Upper lobe of left lung (tissue), 6 donors: Measurements from ENCODE around the gene PCBP3. TPM values are rescaled to one million over a fixed set of nuclear protein-coding genes. Genes with fewer than 3 reads are reported as not detected.

ENCODE experiments used
- ATAC-seq, 2 donors: fragments of 200-7000 bp; cut with Tn5 transposase; one replicate each; pipeline ENCODE4 v1.9.1; 2022; ENCODE audit warnings: mild to moderate bottlenecking in 2 of 2, moderate library complexity in 2 of 2; ENCODE audit not compliant: low FRiP score in 2 of 2
- DNase-seq, 2 donors: peaks; one replicate each; pipeline ENCODE4 v3.0.0-alpha.2; 2019 to 2020
- H3K27ac ChIP-seq, 4 donors: fragments of 200-600 bp; sonication (generic); one replicate each; pipeline ENCODE4 v1.5.1; 2016 to 2019
- H3K27me3 ChIP-seq, 4 donors: fragments of 200-600 bp; sonication (generic); one replicate each; pipeline ENCODE4 v1.5.1; 2017 to 2019
- H3K36me3 ChIP-seq, 4 donors: fragments of 200-600 bp; sonication (generic); one replicate each; pipeline ENCODE4 v1.5.1; 2016 to 2019
- H3K4me1 ChIP-seq, 4 donors: fragments of 200-600 bp; sonication (generic); one replicate each; pipeline ENCODE4 v1.5.1; 2018 to 2019
- H3K4me3 ChIP-seq, 4 donors: fragments of 200-600 bp; sonication (generic); one replicate each; pipeline ENCODE4 v1.5.1; 2017 to 2019; ENCODE audit warnings: mild to moderate bottlenecking in 2 of 4, moderate library complexity in 1 of 4
- H3K9me3 ChIP-seq, 4 donors: fragments of 200-600 bp; sonication (generic); one replicate each; pipeline ENCODE4 v1.5.1; 2018 to 2019
- CTCF ChIP-seq, 6 experiments: fragments of 450-650 bp in 4 of 6; fragments of 200-600 bp in 2 of 6; sonication (generic) in 2 of 6; IDR thresholded peaks; one replicate each; pipeline ENCODE4 v1.5.1; 2016 to 2019; ENCODE audit warnings: antibody characterized with exemption in 6 of 6
- EP300 ChIP-seq, 4 donors: sonication (generic); formaldehyde crosslinking; IDR thresholded peaks; one replicate each; pipeline ENCODE4 v1.5.1; 2017; ENCODE audit warnings: antibody characterized with exemption in 4 of 4, control low read depth in 2 of 4
- POLR2A ChIP-seq, 4 donors: fragments of 450-650 bp; IDR thresholded peaks; one replicate each; pipeline ENCODE4 v1.5.1; 2016 to 2017; ENCODE audit warnings: antibody characterized with exemption in 4 of 4, mild to moderate bottlenecking in 2 of 4
- POLR2AphosphoS5 ChIP-seq, 2 donors: sonication (generic); formaldehyde crosslinking; IDR thresholded peaks; one replicate each; pipeline ENCODE4 v1.5.1; 2017; ENCODE audit warnings: antibody characterized with exemption in 2 of 2
- WGBS, 2 donors: methylation state at CpG; one replicate each; pipeline ENCODE4 v1.1.5; 2017 to 2018; 5-methylcytosine and 5-hydroxymethylcytosine counted together
- total RNA-seq, 6 donors: library from RNA; depleted of rRNA in 4 of 6; stranded (reverse); fragments of >200 nt in 4 of 6; gene quantifications; one replicate each; pipeline versions ENCODE4 v1.1.0 to v1.2.1, GENCODE V29; 2016 to 2021
- donor health status: DM: no; HTN: no; CAD: no; lungs with moderate emphysema.
- donor health status: DM: no; HTN: yes; CAD: no; lungs with severe emphysema.

PCBP3 gene
- total RNA-seq, 6 donors from 2014 or later: 0.78 to 10.5 (median 3.3) TPM

DNA sequence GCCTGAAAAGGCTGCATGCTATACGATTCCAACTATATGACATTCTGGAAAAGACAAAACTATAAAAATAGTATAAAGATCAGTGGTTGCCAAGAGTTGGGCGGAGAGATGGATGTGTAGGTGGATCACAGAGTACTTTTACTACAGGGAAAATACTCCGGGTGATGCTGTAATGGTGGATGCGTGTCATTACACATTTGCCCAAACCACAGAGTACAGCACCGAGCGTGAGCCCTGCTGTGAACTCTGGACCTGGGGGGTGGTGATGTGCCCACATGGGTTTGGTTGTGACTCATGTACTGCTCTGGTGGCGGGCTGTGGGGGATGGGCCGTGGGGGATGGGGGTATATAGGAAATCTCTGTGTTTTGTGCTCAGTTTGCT is 175.4 kb downstream of the PCBP3 start:
- peak in 1 of 2 donors; percentile 32 for ATAC-seq
- 54 to 64% methylated on average over 7 to 8 of the region's 8 CpGs for WGBS, 2 donors

DNA sequence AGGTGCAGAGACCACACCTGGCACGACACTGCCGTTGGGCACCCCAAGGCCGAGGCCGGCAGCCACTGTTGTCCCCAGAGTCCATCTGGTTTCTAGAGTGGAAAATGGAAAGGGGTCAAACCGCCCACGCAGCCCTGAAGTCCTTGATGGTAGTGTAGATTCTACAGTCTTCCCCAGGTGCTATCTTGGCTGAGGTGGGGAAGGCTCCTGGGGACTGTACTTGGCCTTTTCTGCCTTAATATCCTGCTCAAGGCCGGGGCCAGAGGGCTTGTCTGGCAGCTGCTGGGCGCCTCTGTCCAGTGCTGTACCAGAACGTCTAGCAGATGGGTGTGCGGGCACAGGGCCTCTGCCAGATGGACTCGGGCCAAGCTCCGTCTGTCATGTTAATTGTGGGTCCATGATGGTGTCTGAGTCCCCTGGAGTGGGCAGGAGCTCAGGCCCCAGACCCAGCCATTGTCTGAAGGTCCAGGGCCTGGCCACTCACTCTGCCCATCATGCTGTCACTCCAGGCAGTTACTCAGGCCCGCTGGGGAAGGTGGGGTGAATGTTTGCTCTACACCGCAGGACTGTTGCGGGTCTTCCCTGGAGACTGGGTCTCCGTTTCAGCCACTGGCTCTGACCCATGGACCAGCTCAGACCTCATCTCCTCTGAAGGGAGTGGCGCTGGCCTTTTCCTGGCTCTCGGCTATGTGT is 176.1 kb downstream of the PCBP3 start:
- Histone ChIP-seq H3K36me3 (no peaks in the 10 kb centered on the region), H3K27ac (no peak overlapping the region), H3K27me3 (no peaks in the 10 kb centered on the region), H3K4me3 (no peak overlapping the region), H3K9me3 (no peaks in the 10 kb centered on the region), H3K4me1 (peaks cover 0 to 5% (median 0%) of the 10 kb centered on the region in 4 donors)
- no peak for ATAC-seq
- TF ChIP-seq CTCF (IDR thresholded peaks at IDR 0.05) (no peak), EP300 (IDR thresholded peaks at IDR 0.05) (no peak), POLR2A (IDR thresholded peaks at IDR 0.05) (no peak), POLR2AphosphoS5 (IDR thresholded peaks at IDR 0.05) (no peak)
- WGBS, 2 donors: 83 to 87% methylated on average over 9 to 18 of the region's 18 CpGs
- no peak for DNase-seq

More for the DNA sequence above, 175.4 kb downstream of the PCBP3 start:
- Histone ChIP-seq H3K27ac (no peak overlapping the region), H3K9me3 (no peaks in the 10 kb centered on the region), H3K27me3 (no peaks in the 10 kb centered on the region), H3K4me3 (no peak overlapping the region), H3K4me1 (peaks cover 0 to 5% (median 0%) of the 10 kb centered on the region in 4 donors), H3K36me3 (no peaks in the 10 kb centered on the region)
- DNase-seq: no peak
- no peak for TF ChIP-seq CTCF (IDR thresholded peaks at IDR 0.05)
- TF ChIP-seq EP300 (IDR thresholded peaks at IDR 0.05): no peak
- TF ChIP-seq POLR2AphosphoS5 (IDR thresholded peaks at IDR 0.05): no peak
- TF ChIP-seq POLR2A (IDR thresholded peaks at IDR 0.05): no peak

GRCh38 chr21:45820171-45821091 is 176.9 kb downstream of the PCBP3 start:
- H3K27ac ChIP-seq: no peak overlapping the region
- ATAC-seq: peak; percentile 78 to 84
- TF ChIP-seq CTCF (IDR thresholded peaks at IDR 0.05) (peak; percentile 58 to 83 (median 77)), EP300 (IDR thresholded peaks at IDR 0.05) (no peak)
- H3K4me3 ChIP-seq: no peak overlapping the region
- no peaks in the 10 kb centered on the region for H3K27me3 ChIP-seq
- 41 to 44% methylated on average over 12 to 31 of the region's 31 CpGs for WGBS, 2 donors
- no peaks in the 10 kb centered on the region for H3K36me3 ChIP-seq
- DNase-seq: peak in 1 of 2 donors; percentile 64
- no peaks in the 10 kb centered on the region for H3K9me3 ChIP-seq
- H3K4me1 ChIP-seq: peaks cover 0 to 5% (median 0%) of the 10 kb centered on the region in 4 donors

DNA sequence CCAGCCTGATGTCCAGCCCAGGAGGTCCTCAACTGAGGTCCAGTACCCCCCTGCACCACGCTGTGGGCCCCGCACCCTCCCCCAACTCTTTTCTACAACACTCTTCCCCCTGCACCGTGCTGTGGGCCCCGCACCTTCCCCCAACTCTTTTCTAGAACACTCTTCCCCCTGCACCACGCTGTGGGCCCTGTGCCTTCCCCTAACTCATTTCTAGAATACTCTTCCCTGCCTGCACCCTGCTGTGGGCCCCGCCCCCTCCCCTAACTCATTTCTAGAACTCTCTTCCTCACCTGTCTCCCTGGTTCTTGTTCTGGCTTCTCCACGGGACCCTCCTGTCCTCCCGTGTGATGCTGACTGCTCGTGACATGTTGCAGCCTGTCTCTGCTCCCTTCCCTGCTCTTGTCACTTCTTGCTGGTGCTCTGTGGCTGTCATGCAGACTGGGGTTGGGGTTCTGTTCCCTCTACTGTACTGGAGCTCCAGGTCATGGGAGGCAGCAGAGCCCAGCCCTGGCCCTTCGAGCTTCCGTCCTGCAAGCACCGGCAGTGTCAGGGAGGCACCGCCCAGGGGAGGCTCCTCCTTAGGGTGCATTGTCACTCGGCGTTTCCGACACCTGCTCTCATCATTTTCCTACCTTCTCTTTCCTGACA is 177.9 kb downstream of the PCBP3 start:
- H3K9me3 ChIP-seq: no peaks in the 10 kb centered on the region
- H3K27ac ChIP-seq: no peak overlapping the region
- H3K4me1 ChIP-seq: peaks cover 0 to 5% (median 0%) of the 10 kb centered on the region in 4 donors
- WGBS, 2 donors: 73 to 75% methylated on average over 16 of the region's 16 CpGs
- no peak overlapping the region for H3K4me3 ChIP-seq
- no peak for DNase-seq
- TF ChIP-seq CTCF (IDR thresholded peaks at IDR 0.05) (no peak), EP300 (IDR thresholded peaks at IDR 0.05) (no peak), POLR2AphosphoS5 (IDR thresholded peaks at IDR 0.05) (no peak), POLR2A (IDR thresholded peaks at IDR 0.05) (no peak)
- no peaks in the 10 kb centered on the region for H3K36me3 ChIP-seq
- H3K27me3 ChIP-seq: no peaks in the 10 kb centered on the region
- ATAC-seq: no peak
